Calu3 (cell line): ENCODE data around the gene YOD1. TPM values are rescaled to one million over a fixed set of nuclear protein-coding genes. Genes with fewer than 3 reads are reported as not detected.

ENCODE experiments used
- BruUV-seq: library from RNA; stranded (reverse); fragments of 400-500 nt; replicated peaks from 2 replicates; lab custom pipeline; 2021; lab: Mats Ljungman, UMichigan
- CTCF ChIA-PET: fragments of 300-600 bp; sonication (Branson Sonifier 250); formaldehyde crosslinking; loops from one replicate; lab custom pipeline; 2022; ENCODE audit warnings: antibody characterized with exemption; lab: Charles Lee
- DNase-seq: peaks from one replicate; pipeline ENCODE4 v3.0.0; 2022
- H3K27ac Mint-ChIP-seq: one replicate; pipeline ENCODE4 v1.8.0; 2022; ENCODE audit warnings: mixed read lengths; ENCODE audit not compliant: unreplicated experiment
- H3K27me3 Mint-ChIP-seq: one replicate; pipeline ENCODE4 v1.8.0; 2022; ENCODE audit warnings: mixed read lengths; ENCODE audit not compliant: unreplicated experiment
- H3K36me3 Mint-ChIP-seq: one replicate; pipeline ENCODE4 v1.8.0; 2022; ENCODE audit warnings: mild to moderate bottlenecking, moderate library complexity, mixed read lengths; ENCODE audit not compliant: insufficient read depth, unreplicated experiment
- H3K4me1 Mint-ChIP-seq: one replicate; pipeline ENCODE4 v1.8.0; 2022; ENCODE audit warnings: mild to moderate bottlenecking, low read depth, mixed read lengths; ENCODE audit not compliant: unreplicated experiment
- H3K4me3 Mint-ChIP-seq: one replicate; pipeline ENCODE4 v1.8.0; 2022; ENCODE audit warnings: mild to moderate bottlenecking, low read depth, moderate library complexity, mixed read lengths; ENCODE audit not compliant: unreplicated experiment
- H3K9me3 Mint-ChIP-seq: one replicate; pipeline ENCODE4 v1.8.0; 2022; ENCODE audit warnings: low read depth, mixed read lengths; ENCODE audit not compliant: unreplicated experiment
- CTCF ChIP-seq: fragments of 200-600 bp; IDR thresholded peaks from one replicate; pipeline ENCODE4 v1.8.0; 2022; ENCODE audit warnings: antibody characterized with exemption; ENCODE audit not compliant: unreplicated experiment
- intact Hi-C: fragments of 100-400 bp; cut with micrococcal nuclease; formaldehyde crosslinking; loops from one replicate; pipeline ENCODE4 v1.10.0; 2022; ENCODE audit not compliant: unreplicated experiment
- total RNA-seq: library from RNA; stranded (reverse); gene quantifications from 2 replicates; pipeline ENCODE4 v1.2.3, GENCODE V29; 2022

YOD1 gene
- total RNA-seq, 1 experiment from 2014 or later, result 22.4 TPM

- CTCF ChIA-PET, result interaction anchor here (1.1 to 1.5 kb wide), 3 partner anchors 25 to 326 kb away, joined by 3 to 4 read pairs (median 3); no protein-coding TSS in a partner anchor
- TF ChIP-seq CTCF, result no peak
- Mint-ChIP-seq H3K36me3 (no peaks in the 10 kb centered on the region), H3K27ac (no peak overlapping the region), H3K27me3 (no peaks in the 10 kb centered on the region), H3K4me3 (no peak overlapping the region), H3K4me1 (peaks cover 14% of the 10 kb centered on the region), H3K9me3 (no peaks in the 10 kb centered on the region)
- no peak for DNase-seq
- no TSS peak for BruUV-seq
- intact Hi-C loops, result loop anchor here (5.0 to 10.0 kb wide), 3 partner anchors 275 to 447 kb away; no protein-coding TSS in a partner anchor
Measured at GRCh38 chr1:207079706-207080241, 28.8 kb upstream of the YOD1 start.

GRCh38 chr1:207078578-207079132 is 27.6 kb upstream of the YOD1 start:
- no peaks in the 10 kb centered on the region for H3K9me3 Mint-ChIP-seq
- no peaks in the 10 kb centered on the region for H3K27me3 Mint-ChIP-seq
- no peak overlapping the region for H3K4me3 Mint-ChIP-seq
- DNase-seq, result no peak
- BruUV-seq, result no TSS peak
- no peaks in the 10 kb centered on the region for H3K36me3 Mint-ChIP-seq
- no peak overlapping the region for H3K27ac Mint-ChIP-seq
- H3K4me1 Mint-ChIP-seq, result peaks cover 9% of the 10 kb centered on the region
- CTCF ChIA-PET, result interaction anchor here (1.2 kb wide), 1 partner anchor 57 kb away, joined by 3 read pairs; no protein-coding TSS in a partner anchor
- no peak for TF ChIP-seq CTCF
- intact Hi-C loops, result loop anchor here (5.0 to 10.0 kb wide), 3 partner anchors 274 to 446 kb away; no protein-coding TSS in a partner anchor

GRCh38 chr1:207077470-207078377 is 26.7 kb upstream of the YOD1 start:
- Mint-ChIP-seq H3K4me1 (peaks cover 9% of the 10 kb centered on the region), H3K27ac (no peak overlapping the region), H3K9me3 (no peaks in the 10 kb centered on the region), H3K36me3 (peaks cover 6% of the 10 kb centered on the region), H3K4me3 (no peak overlapping the region), H3K27me3 (no peaks in the 10 kb centered on the region)
- peak; percentile 83 for DNase-seq
- no TSS peak for BruUV-seq
- intact Hi-C loops, result loop anchor here (1.0 to 10.0 kb wide), 6 partner anchors 27 to 445 kb away; partner anchors contain the start of gene YOD1
- CTCF ChIA-PET, result interaction anchor here (1.2 kb wide), 1 partner anchor 56 kb away, joined by 3 read pairs; no protein-coding TSS in a partner anchor
- TF ChIP-seq CTCF, result peak; percentile 73

- Mint-ChIP-seq H3K36me3 (peaks cover 10% of the 10 kb centered on the region), H3K4me1 (peaks cover 9% of the 10 kb centered on the region), H3K27me3 (no peaks in the 10 kb centered on the region), H3K9me3 (no peaks in the 10 kb centered on the region), H3K27ac (no peak overlapping the region), H3K4me3 (no peak overlapping the region)
- BruUV-seq, result no TSS peak
- no peak for TF ChIP-seq CTCF
- DNase-seq, result no peak
- intact Hi-C loops, result loop anchor here (1.0 to 10.0 kb wide), 6 partner anchors 26 to 445 kb away; partner anchors contain the start of gene YOD1
- CTCF ChIA-PET, result interaction anchor here (0.6 kb wide), 1 partner anchor 444 kb away, joined by 6 read pairs; no protein-coding TSS in a partner anchor
Measured at GRCh38 chr1:207077012-207077411, 26.0 kb upstream of the YOD1 start.
